Fibroblast of the aortic adventitia (primary cell): ENCODE measurements around the gene HIGD1C. TPM values are rescaled to one million over a fixed set of nuclear protein-coding genes. Genes with fewer than 3 reads are reported as not detected.

Experiments used
- DNase-seq: peaks from one replicate; pipeline ENCODE4 v3.0.0-alpha.2; 2010; ENCODE audit warnings: low read depth
- H3K4me3 ChIP-seq: 2 replicates; pipeline ENCODE4 v1.5.1; 2011; ENCODE audit warnings: low read depth, mild to moderate bottlenecking, control low read depth, low read length, moderate library complexity
- total RNA-seq: library from RNA; depleted of rRNA; stranded (reverse); fragments of >200 nt; gene quantifications from 2 replicates; pipeline ENCODE4 v1.2.3, GENCODE V29; 2012; ENCODE audit warnings: low replicate concordance
- TF ChIP-seq, protein P1 (sequence below): IDR thresholded peaks from 2 replicates; pipeline ENCODE4 v1.5.1; 2011; ENCODE audit warnings: mild to moderate bottlenecking, low read length, control low read depth, inconsistent platforms; ENCODE audit not compliant: insufficient read depth

The HIGD1C gene
- total RNA-seq, 1 donor = not detected

DNA sequence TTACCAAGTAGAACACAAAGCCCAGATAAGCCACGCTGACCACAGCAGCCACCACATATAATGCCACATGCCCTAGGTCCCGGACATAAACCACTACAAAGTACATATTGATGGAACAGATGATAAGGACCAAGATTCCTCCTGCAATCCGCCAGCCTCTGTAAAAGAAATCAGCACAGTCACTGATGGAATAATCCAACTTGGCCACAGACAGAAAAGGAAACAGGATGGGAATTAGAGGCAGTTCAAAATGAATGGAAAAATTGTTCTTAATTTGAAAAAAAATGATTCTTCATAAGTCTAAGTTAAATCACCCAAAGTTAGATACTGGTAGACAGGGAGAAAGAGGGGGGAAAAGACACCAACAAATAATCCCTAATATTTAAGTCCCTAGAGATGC is 38.4 kb downstream of the HIGD1C start:
- H3K4me3 ChIP-seq = no peak overlapping the region
- DNase-seq = no peak
- TF ChIP-seq, protein P1, sequence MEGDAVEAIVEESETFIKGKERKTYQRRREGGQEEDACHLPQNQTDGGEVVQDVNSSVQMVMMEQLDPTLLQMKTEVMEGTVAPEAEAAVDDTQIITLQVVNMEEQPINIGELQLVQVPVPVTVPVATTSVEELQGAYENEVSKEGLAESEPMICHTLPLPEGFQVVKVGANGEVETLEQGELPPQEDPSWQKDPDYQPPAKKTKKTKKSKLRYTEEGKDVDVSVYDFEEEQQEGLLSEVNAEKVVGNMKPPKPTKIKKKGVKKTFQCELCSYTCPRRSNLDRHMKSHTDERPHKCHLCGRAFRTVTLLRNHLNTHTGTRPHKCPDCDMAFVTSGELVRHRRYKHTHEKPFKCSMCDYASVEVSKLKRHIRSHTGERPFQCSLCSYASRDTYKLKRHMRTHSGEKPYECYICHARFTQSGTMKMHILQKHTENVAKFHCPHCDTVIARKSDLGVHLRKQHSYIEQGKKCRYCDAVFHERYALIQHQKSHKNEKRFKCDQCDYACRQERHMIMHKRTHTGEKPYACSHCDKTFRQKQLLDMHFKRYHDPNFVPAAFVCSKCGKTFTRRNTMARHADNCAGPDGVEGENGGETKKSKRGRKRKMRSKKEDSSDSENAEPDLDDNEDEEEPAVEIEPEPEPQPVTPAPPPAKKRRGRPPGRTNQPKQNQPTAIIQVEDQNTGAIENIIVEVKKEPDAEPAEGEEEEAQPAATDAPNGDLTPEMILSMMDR = no peak

DNA sequence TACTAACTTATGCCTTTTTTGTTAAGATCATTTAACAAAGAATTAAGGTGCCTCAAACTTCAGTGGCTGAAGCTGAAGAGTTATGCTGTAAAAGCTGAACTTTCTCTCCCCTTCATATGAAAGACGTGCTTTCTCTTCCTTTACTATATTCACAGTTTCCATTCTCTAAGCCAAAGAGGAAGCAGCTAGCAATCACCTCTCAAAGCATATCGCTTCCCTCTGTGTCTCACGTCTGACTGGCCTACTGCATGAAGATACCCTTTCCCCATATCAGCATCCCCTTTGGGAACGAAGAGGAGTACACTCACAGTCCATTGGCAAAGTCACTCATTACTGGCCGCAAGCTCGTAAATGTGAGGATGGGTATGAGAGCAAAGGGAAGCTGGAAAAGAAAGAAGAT is 38.9 kb downstream of the HIGD1C start:
- H3K4me3 ChIP-seq = no peak overlapping the region
- DNase-seq = no peak
- TF ChIP-seq, protein P1 = no peak

DNA sequence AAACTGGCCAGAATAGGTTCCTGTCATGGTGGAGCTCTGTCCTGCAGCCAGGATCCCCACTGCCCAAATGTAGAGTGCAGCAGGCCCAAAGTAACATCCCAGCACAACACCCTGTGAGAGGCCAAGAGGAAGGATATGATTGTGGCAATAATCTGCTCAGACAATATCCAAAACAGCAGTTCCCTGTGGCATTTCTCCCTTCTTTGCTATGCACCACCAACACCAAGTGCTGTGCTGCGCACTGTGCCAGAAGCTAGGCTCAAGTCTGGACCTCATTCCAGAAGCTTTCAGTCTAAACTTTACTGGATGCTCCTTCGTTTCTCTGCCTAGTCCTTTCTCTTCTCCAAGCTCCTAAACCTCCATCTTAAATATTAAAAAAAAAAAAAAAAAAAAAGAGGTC is 40.5 kb downstream of the HIGD1C start:
- no peak overlapping the region for H3K4me3 ChIP-seq
- no peak for DNase-seq

DNA sequence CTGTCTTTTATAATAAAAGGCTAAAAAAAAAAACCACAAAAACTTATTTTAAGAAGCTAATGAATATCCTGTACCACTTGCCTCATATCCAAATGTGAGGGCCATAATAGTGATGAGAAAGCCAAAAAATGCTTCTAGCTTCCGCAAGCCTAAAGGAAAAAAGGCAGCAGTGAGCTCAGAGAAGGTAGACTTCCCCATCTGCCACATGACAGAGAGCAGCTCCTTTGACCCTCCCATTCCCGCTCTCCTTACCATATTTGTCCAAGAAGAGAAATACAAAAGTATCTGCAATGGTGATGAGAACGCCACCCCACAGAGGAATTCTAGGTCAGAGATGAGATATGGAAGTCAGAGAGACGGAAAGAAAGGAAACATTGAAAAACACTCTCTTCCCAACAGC is 46.7 kb downstream of the HIGD1C start:
- H3K4me3 ChIP-seq = no peak overlapping the region
- no peak for DNase-seq
- TF ChIP-seq, protein P1 = no peak

More for the DNA sequence above, 40.5 kb downstream of the HIGD1C start:
- TF ChIP-seq, protein P1 = no peak

- no peak overlapping the region for H3K4me3 ChIP-seq
- peak; percentile 73 for DNase-seq
- TF ChIP-seq, protein P1 = no peak
Observed at GRCh38 chr12:51000245-51000644, 47.9 kb downstream of the HIGD1C start.

DNA sequence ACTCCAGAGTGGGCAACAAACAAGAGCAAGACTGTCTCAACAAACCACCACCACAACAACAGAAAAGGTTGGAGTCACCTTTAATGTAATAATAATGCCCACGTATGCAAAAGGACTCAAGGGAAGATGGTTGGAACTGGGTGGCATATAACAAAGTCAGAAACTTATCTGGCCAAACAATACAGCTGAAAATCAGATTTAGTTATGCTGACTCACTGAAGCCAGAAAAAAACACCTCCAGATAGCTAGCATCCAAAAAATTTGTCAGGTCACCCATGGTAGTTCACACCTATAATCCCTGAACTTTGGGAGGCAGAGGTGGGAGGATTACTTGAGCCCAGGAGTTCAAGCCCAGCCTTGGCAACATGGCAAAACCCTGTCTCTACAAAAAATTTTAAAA is 49.5 kb downstream of the HIGD1C start:
- TF ChIP-seq, protein P1 = no peak
- H3K4me3 ChIP-seq = no peak overlapping the region
- DNase-seq = no peak

DNA sequence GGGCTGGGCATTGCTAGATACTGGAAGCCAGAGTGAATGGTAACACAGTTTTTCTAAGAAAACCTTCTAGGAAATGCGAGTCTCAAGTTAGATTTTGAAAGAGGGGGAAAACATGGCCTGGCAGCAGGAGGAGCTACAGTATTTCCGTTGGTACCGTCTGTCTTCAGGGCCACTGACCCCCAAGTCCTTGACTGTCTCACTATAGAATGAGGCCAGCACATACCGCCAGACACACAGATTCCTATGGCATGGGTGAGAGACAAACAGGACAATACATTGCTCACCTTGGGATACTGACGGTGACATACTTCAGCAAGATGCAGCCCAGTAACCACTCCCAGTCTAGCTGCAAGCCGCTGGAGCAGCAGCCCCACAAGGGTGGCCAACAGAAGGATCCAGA is 52.2 kb downstream of the HIGD1C start:
- TF ChIP-seq, protein P1 = no peak
- DNase-seq = no peak
- H3K4me3 ChIP-seq = no peak overlapping the region
